Cardiac muscle cell (in vitro differentiated cells and primary cell): ENCODE measurements around the gene FBXL14. TPM values are rescaled to one million over a fixed set of nuclear protein-coding genes. Genes with fewer than 3 reads are reported as not detected.
"Not testable (repeated sequence)": the region's sequence is repeated elsewhere in the genome, so short reads cannot be mapped to it uniquely, and the experiment has no call there.

ENCODE experiments used
- DNase-seq, 2 donors: peaks; one replicate each; pipeline versions ENCODE4 v3.0.0 to v3.0.0-alpha.2; 2010 to 2017; ENCODE audit warnings: low read depth in 1 of 2, low spot score in 1 of 2
- H3K27ac ChIP-seq: fragments of 200-600 bp; sonication (generic); 2 replicates; pipeline ENCODE4 v1.5.1; 2016
- H3K27me3 ChIP-seq: fragments of 200-600 bp; sonication (generic); 2 replicates; pipeline ENCODE4 v1.6.0; 2016; ENCODE audit warnings: control low read depth
- H3K36me3 ChIP-seq: fragments of 200-600 bp; sonication (generic); 2 replicates; pipeline ENCODE4 v1.5.1; 2016; ENCODE audit warnings: control low read depth
- H3K4me1 ChIP-seq: fragments of 200-600 bp; sonication (generic); 2 replicates; pipeline ENCODE4 v1.8.1; 2017; ENCODE audit warnings: low read depth, mild to moderate bottlenecking, mixed run types
- H3K4me3 ChIP-seq: fragments of 200-600 bp; sonication (generic); 2 replicates; pipeline ENCODE4 v1.5.1; 2016; ENCODE audit warnings: mild to moderate bottlenecking
- H3K9me3 ChIP-seq: fragments of 200-600 bp; sonication (generic); 2 replicates; pipeline ENCODE4 v1.5.1; 2017; ENCODE audit warnings: low read depth, mild to moderate bottlenecking, control low read depth
- CTCF ChIP-seq: IDR thresholded peaks from 2 replicates; pipeline ENCODE4 v1.5.1; 2012; ENCODE audit warnings: low read depth, mild to moderate bottlenecking, low read length
- polyA plus RNA-seq: library from polyadenylated mRNA; unstranded; fragments of >200 nt; fragmentation: Nextera tagmentation; extraction: Ambion mirVana; gene quantifications from 2 replicates; pipeline ENCODE4 v1.2.1, GENCODE V29; 2016
- total RNA-seq: library from RNA; depleted of rRNA; stranded (reverse); fragments of >200 nt; gene quantifications from 2 replicates; pipeline ENCODE4 v1.2.3, GENCODE V29; 2016

FBXL14 gene
- total and polyA plus RNA-seq, 2 experiments from 2014 or later: 17.8 to 27.8 TPM

DNA sequence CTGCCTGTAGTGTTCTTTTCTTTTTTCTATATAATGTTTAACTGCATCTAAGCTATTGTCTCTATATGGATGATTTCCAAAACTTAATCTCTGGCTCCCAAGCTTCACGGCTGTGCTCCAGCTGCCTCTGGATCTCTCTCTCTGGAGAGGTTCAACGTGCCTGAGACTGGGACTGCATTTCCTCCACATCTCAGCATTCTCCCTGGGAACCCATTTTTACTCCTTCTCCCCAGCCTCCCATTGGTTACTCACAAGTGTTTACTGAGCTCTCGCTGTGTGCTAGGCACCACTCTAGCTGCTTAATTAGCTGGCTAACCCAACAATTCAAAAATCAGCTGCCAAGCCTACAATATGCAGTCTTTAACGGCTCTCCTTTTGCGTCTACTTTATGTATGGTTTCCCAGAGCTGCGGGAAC lies 34.7 kb downstream of the FBXL14 start:
- H3K27me3 ChIP-seq: no peaks in the 10 kb centered on the region
- TF ChIP-seq CTCF: no peak
- peak in 1 of 2 donors; percentile 2 for DNase-seq
- no peaks in the 10 kb centered on the region for H3K9me3 ChIP-seq
- no peak overlapping the region for H3K4me3 ChIP-seq
- H3K36me3 ChIP-seq: no peaks in the 10 kb centered on the region
- peaks cover 9% of the 10 kb centered on the region for H3K4me1 ChIP-seq
- peak overlapping the region; percentile 10 for H3K27ac ChIP-seq

DNA sequence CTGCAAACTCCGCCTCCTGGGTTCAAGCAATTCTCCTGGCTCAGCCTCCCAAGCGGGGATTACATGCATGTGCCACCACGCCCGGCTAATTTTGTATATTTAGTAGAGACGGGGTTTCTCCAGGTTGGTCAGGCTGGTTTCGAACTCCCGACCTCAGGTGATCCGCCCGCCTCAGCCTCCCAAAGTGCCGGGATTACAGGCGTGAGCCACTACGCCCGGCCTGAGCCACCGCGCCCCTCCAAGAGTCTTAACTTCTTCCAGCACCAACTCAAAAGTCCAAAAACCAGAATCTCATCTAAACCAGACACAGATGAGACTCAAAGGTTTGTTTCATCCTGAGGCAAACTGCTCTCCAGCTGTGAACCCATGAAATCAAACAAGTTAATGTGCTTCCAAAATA lies 36.3 kb downstream of the FBXL14 start:
- not testable (repeated sequence) for H3K27ac ChIP-seq, H3K4me1 ChIP-seq, H3K9me3 ChIP-seq, DNase-seq, H3K36me3 ChIP-seq, H3K4me3 ChIP-seq, H3K27me3 ChIP-seq

- Histone ChIP-seq H3K27me3 (no peaks in the 10 kb centered on the region), H3K9me3 (no peaks in the 10 kb centered on the region), H3K27ac (no peak overlapping the region), H3K4me1 (peaks cover 3% of the 10 kb centered on the region), H3K36me3 (no peaks in the 10 kb centered on the region), H3K4me3 (no peak overlapping the region)
- no peak for TF ChIP-seq CTCF
- DNase-seq: no peak
These were observed 40.1 kb downstream of the FBXL14 start for GRCh38 chr12:1553987-1554982.

DNA sequence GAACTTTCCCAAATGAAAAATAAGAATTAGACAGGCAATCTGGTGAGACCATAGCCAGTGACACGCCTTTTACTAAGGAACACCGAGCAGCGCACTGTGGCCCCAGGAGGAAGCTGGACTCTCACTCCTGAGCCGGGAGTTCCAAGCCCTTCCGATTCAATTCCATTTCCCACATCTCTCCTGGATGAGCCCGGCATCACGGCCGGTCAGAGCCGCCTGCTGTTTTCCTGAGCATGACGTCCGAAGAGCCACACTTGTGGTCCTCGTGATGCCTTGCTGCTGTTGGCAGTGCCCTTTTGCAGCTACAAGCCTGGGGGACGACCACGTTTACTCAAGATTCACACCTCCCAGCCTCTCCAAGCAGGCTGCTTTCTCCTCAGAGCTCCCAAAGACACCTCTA lies 40.8 kb downstream of the FBXL14 start:
- no peaks in the 10 kb centered on the region for H3K36me3 ChIP-seq
- H3K27ac ChIP-seq: peak overlapping the region; percentile 43
- H3K27me3 ChIP-seq: no peaks in the 10 kb centered on the region
- no peak for DNase-seq
- TF ChIP-seq CTCF: no peak
- no peaks in the 10 kb centered on the region for H3K9me3 ChIP-seq
- peaks cover 2% of the 10 kb centered on the region for H3K4me1 ChIP-seq
- H3K4me3 ChIP-seq: no peak overlapping the region

GRCh38 chr12:1552911-1553491 lies 41.4 kb downstream of the FBXL14 start:
- Histone ChIP-seq H3K4me3 (no peak overlapping the region), H3K4me1 (peaks cover 2% of the 10 kb centered on the region), H3K36me3 (no peaks in the 10 kb centered on the region), H3K9me3 (no peaks in the 10 kb centered on the region), H3K27me3 (no peaks in the 10 kb centered on the region), H3K27ac (peak overlapping the region; percentile 43)
- DNase-seq: no peak
- no peak for TF ChIP-seq CTCF

DNA sequence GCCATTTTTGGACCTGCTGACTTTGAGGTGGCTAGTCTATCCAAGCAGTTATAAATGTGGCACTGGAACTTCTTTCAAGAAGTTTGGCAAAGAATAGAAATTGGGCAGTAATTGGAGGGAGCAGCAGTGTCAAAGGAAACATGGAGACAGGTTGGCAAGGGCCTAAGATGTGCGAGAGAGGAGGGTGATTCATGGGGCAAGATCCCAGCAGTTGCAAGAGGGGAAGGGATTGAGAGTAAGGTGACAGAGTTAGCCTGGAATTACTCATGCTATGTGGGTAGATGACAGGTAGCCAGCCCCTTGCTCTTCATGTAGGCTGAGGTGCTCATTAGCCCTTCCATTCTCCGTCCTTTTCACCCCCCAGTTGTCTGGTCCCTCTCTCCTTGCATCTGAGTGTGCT lies 42.2 kb downstream of the FBXL14 start:
- no peaks in the 10 kb centered on the region for H3K36me3 ChIP-seq
- H3K27ac ChIP-seq: no peak overlapping the region
- H3K9me3 ChIP-seq: no peaks in the 10 kb centered on the region
- H3K4me3 ChIP-seq: no peak overlapping the region
- peaks cover 2% of the 10 kb centered on the region for H3K4me1 ChIP-seq
- H3K27me3 ChIP-seq: no peaks in the 10 kb centered on the region
- no peak for TF ChIP-seq CTCF
- no peak for DNase-seq
